Measurements from ENCODE around the gene BARX1.

Gene BARX1

DNA sequence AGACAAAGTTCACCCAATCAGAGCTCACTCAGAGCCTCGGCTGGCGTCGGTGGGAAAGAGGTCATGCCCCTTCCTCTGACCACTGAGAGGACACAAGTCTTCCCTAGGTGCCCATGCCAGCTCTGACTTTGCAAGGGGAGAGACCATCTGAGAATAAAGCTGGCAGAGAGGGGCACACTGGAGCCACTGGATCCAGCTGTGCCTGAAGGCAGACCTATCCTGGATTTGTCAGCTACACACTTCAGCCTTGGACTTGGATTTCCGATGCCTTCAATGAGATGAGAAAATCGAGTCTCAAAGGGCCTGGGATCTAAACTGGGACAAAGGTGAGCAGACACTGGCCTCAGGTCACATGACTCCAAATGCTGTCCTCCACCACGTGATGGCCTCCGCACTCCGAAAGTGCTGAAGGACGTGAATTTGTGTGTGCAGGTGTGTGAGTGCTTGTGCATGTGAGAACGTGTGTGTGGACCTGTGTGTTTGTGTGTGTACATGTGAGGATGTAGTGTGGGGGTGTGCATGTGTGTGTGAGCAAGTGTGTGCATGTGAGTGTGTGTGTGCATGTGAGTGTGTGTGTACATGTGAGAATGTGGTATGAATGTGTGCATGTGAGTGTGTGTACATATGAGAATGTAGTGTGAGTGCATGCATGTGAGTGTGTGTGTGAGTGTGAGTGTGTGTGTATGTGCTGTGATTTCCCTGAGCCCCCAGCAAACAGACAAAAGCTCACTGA is 37.9 kb downstream of the BARX1 start:
- no peak for DNase-seq

DNA sequence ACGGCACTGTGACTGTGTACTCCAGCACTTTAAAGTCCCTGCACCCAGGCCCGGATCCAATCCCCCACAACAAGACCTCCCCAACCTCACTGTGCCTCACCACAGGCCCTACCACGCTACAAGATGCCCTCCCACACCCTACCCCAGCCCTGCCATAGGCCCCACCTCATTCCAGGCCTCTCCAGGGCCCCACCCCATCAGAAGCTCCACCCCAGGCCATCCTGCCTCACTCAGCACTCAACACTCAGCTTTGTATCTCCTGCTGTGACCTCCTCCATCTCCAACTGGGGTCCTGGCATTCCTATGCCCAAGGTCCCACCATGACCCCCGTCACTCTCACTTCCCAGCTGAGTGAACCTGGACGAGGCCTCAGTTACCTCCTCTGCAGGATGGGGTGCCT is 38.8 kb downstream of the BARX1 start:
- no peak for DNase-seq

DNA sequence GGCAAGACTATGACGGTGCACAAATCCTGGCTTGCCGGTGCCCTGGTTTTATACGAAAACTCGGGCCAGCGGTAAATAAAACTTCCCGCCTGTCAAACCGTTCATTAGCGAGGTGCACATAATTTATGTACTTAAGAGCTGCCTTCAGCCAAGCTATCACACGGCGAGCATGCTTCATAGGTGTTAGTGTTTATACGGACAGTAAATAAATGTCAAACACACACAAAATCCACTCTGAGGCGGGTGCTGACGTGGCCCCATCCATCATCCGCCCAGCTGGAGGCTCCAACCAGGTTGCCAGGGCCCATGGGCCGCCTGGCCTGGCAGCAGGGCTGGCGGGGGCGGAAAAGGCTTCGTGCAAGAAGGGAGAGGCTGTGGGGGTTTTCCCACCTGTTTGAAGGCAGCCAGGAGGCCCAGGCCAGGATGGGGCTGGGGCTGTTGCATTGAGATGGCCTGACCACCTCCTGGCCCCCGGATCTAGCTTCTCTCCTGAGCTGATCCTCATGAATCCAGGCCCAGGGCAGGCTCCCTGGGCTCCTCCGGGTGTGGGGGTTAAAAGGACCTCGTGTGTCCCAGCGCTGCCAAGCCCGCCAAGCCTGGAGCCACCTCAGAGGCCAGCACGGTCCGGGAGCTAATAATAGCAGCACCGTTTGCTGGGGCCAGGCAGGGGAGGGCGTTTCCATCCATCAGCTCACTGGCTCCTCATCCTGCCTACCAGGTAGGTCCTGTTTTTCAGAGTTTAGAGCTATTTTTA is 43.2 kb downstream of the BARX1 start:
- DNase-seq = no peak

DNA sequence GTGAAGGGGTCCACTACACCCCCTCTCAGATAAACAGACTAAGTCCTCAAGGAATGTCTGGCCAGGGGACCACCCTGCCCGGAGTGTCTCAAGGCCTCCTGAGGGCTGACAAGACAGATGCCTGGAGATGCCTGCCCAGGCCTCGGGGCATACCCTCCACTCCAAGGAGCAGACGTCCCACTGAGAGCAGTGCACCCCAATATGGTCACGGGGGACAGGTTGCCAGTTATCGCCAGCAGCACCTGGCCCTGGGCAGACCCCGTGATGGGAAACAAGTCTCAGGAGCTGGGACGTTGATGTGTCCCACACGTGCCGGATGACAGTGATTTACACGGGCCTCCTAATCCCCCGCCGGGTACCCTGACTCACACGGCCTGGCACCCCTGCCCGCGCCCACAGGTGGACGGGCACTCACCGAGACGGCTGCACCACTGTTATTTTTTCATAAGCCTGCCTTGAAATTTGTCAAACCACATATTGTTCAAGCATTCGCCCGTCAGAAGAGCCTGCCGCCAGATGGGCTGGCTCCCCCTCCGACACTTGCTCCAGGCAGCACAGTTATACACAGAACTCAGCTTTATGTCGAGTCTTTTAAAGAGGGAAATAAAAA is 43.9 kb downstream of the BARX1 start:
- DNase-seq = no peak

DNA sequence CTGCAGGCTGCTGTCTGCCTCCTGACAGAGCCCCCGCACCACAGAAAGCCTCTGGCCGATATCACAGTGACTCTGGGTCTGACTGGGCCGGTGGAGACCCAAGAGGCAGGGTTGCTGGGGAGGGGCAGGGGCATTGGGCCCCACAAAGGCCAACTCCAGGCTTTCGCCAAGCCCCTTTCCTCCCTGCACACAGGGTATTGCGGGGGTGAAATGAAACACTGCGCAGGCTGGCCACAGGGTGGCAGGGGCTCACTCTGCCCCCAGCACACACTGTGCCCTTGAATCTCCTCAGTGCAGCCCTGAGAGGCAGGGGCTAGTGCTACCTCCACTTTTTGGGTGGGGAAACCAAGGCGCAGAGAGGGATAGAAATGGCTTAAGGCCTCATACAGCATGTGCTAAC is 44.6 kb downstream of the BARX1 start:
- DNase-seq = no peak

DNA sequence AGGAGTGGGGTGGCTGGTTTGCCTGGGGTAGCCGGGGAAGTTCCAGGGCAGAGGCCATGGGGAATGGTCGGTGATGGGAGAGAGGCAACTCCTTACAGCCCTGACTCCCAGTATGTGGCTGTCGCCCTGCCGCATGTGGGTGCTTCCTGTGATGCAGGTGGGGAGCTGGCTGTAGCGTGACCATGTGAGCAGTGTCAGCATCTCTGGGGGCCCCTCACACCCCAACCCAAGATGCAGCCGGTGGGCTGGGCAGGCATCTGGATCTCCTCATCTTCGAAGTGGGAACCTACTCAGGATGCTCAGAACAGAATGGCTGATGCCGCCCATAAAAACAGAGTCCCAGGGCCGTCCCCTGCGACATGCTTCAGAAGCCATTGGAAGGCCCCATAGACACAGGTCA is 45.0 kb downstream of the BARX1 start:
- no peak for DNase-seq

DNA sequence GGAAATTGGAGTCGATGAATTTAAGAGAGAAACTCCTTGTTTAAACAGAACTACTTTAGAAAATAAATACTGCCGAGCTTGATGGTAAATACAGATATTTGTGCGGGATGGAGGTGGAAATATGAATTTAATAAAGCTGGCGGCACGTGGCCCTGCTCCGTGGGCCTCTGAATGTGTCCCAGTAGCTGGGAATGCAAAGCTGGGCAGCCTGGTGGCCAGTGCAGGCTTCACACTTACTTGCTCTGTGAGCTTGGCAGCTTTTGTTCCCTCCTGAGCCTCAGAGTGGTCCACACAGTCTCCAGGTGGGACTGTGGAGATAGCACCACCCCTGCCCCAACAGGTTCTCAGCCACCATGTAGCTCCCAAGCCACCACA is 45.9 kb downstream of the BARX1 start:
- DNase-seq = no peak

DNA sequence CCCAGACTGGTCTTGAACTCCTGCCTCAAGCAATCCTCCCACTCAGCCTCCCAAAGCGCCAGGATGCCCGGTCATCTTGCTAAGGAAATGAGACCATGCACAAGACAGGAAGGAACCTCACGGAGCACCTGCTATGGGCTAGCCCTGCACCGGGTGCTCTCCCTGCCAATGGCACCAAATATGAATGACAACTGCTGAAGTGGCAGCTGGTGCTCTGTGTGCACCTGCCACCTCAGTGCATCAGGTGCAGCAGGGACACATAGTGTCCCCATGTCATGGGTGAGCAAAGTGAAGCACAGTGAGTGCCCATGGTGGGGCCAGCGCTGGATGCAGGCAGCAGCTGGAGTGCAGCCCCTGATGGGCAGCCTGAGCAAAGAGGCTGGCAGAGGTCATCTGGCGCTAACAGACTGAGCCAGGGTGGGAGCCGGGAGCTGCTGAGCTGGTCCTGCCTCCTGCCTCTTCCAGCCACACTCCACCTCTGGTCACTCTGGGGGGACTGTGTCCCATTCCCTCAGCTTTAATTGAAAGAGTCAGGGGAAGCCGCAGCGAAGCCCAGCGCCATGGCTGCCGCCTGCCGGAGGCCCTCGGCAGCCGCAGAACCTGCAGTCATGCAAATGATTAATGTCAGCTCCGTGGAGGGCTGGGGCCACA is 46.4 kb downstream of the BARX1 start:
- DNase-seq = peak in 1 of 4 experiments; percentile 25

DNA sequence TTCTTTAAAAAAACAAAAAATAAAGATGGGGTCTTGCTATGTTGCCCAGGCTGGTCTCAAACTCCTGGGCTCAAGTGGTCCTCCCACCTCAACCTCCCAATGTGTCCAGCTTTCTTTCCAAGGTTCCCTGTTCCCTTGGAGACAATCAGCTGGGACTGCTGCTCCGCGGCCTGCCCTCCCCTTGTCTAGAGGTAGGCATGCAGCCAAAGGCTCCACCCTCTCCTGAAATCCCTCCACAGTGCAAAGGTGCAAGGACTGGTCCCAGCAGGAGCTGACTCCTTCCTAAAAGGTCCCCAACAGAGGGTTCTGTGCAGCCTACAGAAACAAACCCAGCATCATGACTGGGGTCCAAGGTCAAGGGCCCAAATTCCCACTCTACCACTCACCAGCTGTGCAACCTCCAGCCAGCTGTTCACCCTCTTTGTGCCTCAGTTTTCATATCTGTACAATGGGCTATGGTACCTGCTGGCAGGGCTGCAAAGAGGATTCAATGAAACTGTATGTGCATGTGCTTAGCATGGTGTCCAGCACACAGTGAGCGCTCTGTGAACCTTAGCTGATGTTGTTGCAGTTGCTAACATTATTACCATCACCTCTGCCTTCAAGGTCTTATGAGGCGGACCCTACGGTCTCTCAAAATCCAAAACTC is 47.5 kb downstream of the BARX1 start:
- no peak for DNase-seq

DNA sequence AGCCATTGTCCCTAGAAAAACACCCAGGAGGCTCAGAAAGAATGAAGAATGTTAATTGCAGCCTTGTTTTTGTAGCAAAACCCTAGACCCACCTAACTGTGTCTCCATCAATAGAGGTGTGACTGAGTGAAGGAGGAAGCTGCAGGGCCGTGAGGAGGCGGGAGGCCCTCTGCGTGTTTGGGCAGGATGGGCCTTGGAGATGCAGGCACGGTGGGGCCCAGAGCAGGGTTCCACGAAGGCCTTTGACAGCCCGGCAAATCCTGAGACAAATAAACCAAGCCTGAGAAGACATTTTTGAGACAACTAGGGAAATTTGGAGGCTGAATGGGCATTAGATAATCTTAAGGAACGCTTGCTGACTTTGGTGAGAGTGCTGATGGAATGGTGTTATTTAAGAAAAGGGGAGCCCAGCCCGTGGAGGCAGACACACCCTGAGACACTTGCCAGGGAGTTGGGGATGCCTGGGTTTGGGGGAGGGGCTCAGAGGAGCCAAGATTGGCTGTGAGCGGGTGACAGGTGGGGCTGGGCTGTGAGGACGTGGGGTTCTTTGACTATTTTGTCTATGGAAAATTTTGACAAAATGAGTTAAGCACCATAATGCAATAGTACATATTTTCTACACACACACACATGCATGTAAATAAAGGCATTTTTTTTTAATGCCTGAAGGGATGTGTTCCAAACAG is 48.8 kb downstream of the BARX1 start:
- DNase-seq = no peak

DNA sequence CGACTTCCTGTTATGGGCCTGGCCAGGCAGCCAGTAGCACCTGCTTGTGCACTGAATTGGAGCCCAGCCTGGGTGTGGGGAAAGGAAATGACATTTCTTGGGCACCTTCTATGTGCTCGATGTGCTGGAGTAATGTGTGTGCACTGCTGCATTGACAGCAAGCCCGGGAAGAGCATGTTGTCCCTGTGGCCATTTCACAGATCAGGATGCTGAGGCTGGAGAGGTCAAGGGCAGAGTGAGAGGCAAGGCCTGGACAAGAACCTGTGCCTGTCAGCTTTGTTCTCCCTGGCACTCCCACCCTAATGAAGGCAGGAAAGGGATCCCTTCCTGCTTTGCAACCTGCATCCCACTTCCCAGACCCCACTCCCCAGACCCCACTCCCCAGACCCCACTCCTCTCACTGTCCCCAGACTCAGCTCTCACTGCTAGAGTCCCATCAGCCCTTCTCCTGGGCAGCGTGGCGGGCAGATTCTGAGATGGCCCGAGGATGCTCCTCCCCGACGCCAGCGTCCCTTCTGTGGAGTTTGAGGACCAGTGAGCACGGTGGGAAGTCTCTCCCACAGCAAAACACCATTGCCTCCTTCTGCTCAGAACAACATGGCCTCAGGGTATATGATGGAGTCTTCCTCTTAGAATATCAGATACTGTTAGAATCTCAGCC is 49.6 kb downstream of the BARX1 start:
- DNase-seq = no peak

DNA sequence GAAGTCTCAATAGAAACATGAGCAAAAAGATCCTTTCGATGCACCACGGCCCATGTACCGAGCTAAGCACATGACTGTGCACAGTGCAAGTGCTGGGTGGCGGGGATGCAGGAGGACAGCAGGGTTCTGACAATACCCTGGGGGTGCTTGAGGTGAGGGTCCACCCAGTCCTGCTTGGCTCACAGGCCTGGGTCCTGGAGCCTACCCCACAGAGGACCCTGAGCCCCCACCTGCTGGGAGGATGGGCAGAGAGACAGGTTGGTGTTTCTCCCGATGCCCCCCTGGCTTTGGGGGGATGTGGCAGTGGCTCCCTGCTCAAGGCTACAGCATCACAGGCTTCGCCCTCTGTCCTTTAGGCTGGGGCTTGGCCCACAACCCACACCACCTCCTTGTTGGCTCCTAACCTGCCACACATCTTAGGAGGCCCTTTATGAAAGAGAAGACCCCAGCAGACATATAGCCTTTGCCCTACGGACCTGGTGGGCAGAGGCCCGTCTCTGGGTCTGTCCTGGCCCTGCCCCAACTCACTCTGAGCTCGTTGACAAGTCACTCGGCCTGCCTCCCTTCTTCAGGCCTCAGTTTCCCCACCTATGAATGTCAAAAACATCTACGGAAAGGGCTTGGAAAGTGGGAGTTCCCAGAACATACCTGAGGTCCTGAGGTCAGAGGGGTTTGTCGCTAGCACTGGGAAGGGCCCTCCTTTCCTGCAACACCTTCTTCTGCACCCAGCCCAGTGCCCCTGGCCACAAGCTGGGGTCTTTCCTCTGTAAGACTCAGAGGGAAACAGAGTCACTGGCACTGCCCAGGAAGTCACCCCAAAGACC is 50.3 kb downstream of the BARX1 start:
- DNase-seq = no peak

DNA sequence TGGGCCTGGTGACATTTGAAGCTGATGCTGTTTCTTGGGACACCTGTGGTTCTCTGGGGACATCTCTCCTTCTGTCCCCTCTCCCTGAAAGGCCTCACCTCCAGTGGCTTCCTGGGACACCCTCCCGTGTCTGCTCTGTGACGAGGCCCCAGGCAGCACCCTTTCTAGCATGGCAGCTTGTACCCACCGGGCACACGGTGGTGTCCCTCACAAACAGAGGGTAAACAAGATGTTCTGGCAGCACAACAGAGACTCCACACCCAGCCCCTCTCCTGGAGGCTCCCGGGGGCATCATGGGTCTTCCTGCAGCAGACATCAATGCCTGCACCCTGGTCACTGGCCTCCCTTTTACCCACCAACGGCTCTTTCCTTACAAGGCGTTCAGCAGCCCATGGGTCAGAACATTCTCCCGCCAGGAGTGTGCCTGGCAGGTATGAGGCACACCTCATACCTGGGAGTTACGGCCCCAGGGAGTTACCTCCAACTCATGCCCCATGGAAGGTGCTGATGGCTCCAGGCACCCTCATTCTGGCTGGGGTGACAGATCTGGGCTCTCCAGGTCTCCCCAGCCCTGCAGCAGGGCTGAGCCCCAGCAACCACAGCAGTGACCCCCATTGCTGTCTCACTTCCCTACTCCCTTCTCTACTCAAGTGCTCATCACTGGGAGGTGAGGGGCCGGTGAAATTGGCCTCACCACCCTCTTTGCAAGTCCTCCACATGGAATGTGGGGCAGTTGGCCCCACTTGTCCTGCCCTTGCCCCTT is 51.1 kb downstream of the BARX1 start:
- DNase-seq = no peak

DNA sequence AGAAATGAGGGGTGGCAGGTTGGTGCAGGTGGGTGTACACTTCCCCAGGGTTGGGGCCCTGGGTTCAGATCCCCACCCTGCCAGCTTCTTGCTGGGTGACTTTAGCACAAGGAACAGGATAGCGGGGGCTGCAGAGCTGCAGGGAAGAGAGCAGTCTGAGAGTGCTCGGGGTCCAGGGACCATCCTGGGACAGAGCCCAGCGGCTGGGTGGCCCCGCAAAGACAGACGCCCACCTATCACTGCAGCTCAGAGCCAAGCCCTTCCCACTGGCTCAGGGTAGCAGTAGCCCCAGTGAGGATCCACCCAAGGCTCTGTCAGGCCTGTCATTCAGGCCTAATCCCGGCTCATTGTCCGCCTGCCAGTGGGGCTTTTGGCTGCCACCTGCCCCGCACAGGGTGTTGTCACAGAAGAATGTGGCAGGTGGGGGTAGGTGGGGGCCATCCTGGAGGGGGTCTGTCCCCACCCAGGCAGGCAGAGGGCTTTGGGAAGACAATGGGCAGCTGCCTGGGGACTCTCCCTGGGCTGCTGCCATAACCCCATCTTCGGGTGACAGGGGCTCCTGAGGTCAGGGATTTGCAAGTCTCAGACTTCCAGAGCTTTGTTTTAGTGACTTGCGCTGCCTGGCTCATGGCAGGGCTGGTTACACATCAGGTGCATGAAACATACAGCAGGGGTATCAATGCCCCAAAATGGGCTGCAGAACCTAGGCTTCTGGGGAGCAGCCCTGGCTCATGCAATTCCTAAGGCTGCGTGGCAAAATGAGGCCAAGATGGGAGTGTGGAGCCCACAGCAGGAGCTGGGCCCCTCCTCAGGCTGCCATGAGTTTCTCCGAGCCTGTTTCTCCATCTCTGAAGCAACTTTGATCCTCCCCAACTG is 52.1 kb downstream of the BARX1 start:
- DNase-seq = no peak

DNA sequence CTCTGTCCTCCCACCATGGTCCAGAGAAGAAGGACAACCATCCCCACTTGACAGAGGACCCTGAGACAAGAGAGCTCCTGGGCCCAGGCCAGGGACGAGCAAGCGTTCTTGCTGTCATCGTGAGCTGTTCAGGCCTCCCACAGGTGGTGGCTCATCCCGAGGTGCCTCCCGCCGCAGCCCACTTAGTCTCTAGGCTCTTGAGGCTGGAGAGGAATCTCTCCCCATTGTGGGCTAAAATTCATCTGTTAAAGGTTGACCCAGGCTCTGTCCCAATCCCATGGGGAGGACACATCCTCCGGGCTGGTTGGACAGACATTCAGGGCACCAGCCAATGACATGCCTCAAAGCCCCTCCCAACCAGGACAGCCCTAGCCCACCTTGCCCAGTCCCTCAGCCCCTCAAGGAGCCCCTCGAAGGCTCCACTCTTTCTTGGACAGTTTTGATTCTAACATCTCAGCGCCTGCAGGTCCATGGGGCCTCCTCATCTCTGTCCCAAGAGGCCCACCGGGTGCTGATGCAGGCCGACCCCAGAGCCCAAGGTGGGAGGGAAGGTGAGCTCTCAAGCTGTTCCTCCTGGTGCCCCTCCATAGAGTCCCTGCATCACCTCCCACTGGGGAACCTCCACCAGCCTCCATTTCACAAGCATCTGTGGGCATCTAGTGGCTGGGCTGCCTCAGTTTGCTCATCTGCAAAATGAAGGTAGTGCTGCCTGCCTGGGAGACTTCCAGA is 52.9 kb downstream of the BARX1 start:
- DNase-seq = no peak
